Liver (tissue), 9 donors: ENCODE results near the gene WDR90. TPM values are rescaled to one million over a fixed set of nuclear protein-coding genes. Genes with fewer than 3 reads are reported as not detected.

ENCODE experiments used
- DNase-seq: peaks from one replicate; pipeline ENCODE4 v3.0.0-alpha.2; 2017; ENCODE audit warnings: low spot score
- H3K27ac ChIP-seq, 2 donors: one replicate each; pipeline ENCODE4 v1.7.0; 2013; ENCODE audit warnings: inconsistent platforms in 2 of 2, low read length in 2 of 2, control low read depth in 1 of 2, low read depth in 1 of 2, mild to moderate bottlenecking in 1 of 2
- H3K27me3 ChIP-seq, 4 donors: one replicate each; pipeline versions ENCODE4 v1.6.1 to v1.7.0; 2013; ENCODE audit warnings: low read length in 3 of 4, inconsistent platforms in 1 of 4, mild to moderate bottlenecking in 1 of 4, moderate library complexity in 1 of 4; ENCODE audit not compliant: control insufficient read depth in 4 of 4, insufficient read depth in 4 of 4
- H3K36me3 ChIP-seq, 4 donors: one replicate each; pipeline versions ENCODE4 v1.6.1 to v1.7.0; 2013; ENCODE audit warnings: low read length in 3 of 4, mild to moderate bottlenecking in 3 of 4, low read depth in 1 of 4, moderate library complexity in 1 of 4; ENCODE audit not compliant: control insufficient read depth in 4 of 4, insufficient read depth in 3 of 4
- H3K4me1 ChIP-seq, 4 donors: one replicate each; pipeline versions ENCODE4 v1.6.1 to v1.7.0; 2013; ENCODE audit warnings: low read length in 3 of 4, mild to moderate bottlenecking in 3 of 4, moderate library complexity in 1 of 4; ENCODE audit not compliant: control insufficient read depth in 4 of 4, insufficient read depth in 4 of 4
- H3K4me3 ChIP-seq, 3 donors: one replicate each; pipeline versions ENCODE4 v1.6.1 to v1.7.0; 2013; ENCODE audit warnings: low read length in 3 of 3, control low read depth in 1 of 3, low read depth in 1 of 3, mild to moderate bottlenecking in 1 of 3
- H3K9ac ChIP-seq, 2 donors: one replicate each; pipeline ENCODE4 v1.7.0; 2013; ENCODE audit warnings: low read length in 2 of 2, mild to moderate bottlenecking in 2 of 2, moderate library complexity in 2 of 2, control low read depth in 1 of 2, low read depth in 1 of 2
- H3K9me3 ChIP-seq, 4 donors: one replicate each; pipeline versions ENCODE4 v1.6.1 to v1.7.0; 2013; ENCODE audit warnings: low read length in 3 of 4; ENCODE audit not compliant: control insufficient read depth in 4 of 4
- ATF3 ChIP-seq: IDR thresholded peaks from 2 replicates; pipeline ENCODE4 v1.6.1; 2016; ENCODE audit warnings: antibody characterized with exemption
- CTCF ChIP-seq: fragments of 150-350 bp; IDR thresholded peaks from 2 replicates; pipeline ENCODE4 v1.5.1; 2017; ENCODE audit warnings: improper control_type of control experiment, low read depth, low read length; ENCODE audit not compliant: missing input control
- EGR1 ChIP-seq, 2 donors: IDR thresholded peaks; 2 replicates each; pipeline ENCODE4 v1.6.1; 2016 to 2018; ENCODE audit warnings: antibody characterized with exemption in 2 of 2, low read depth in 2 of 2
- FOXA1 ChIP-seq: IDR thresholded peaks from 2 replicates; pipeline ENCODE4 v1.6.1; 2016; ENCODE audit warnings: antibody characterized with exemption
- FOXA2 ChIP-seq: IDR thresholded peaks from 2 replicates; pipeline ENCODE4 v1.6.1; 2016; ENCODE audit warnings: antibody characterized with exemption
- GABPA ChIP-seq, 2 donors: IDR thresholded peaks in 1 of 2; conservative IDR thresholded peaks in 1 of 2; 2 replicates each; pipeline ENCODE4 v1.6.1; 2016; ENCODE audit warnings: antibody characterized with exemption in 2 of 2, mild to moderate bottlenecking in 1 of 2, moderate library complexity in 1 of 2
- HNF4A ChIP-seq, 2 donors: conservative IDR thresholded peaks; 2 replicates each; pipeline ENCODE4 v1.6.1; 2016; ENCODE audit warnings: antibody characterized with exemption in 2 of 2, mild to moderate bottlenecking in 2 of 2
- HNF4G ChIP-seq: IDR thresholded peaks from 2 replicates; pipeline ENCODE4 v1.6.1; 2016; ENCODE audit warnings: antibody characterized with exemption
- JUND ChIP-seq, 2 donors: IDR thresholded peaks; 2 replicates each; pipeline ENCODE4 v1.6.1; 2016; ENCODE audit warnings: antibody characterized with exemption in 2 of 2
- MAX ChIP-seq: IDR thresholded peaks from 2 replicates; pipeline ENCODE4 v1.6.1; 2016; ENCODE audit warnings: antibody characterized with exemption
- NR2F2 ChIP-seq: IDR thresholded peaks from 2 replicates; pipeline ENCODE4 v1.6.1; 2016; ENCODE audit warnings: antibody characterized with exemption
- RAD21 ChIP-seq, 2 donors: IDR thresholded peaks; 2 replicates each; pipeline ENCODE4 v1.6.1; 2016; ENCODE audit warnings: antibody characterized with exemption in 2 of 2, mild to moderate bottlenecking in 2 of 2
- REST ChIP-seq: IDR thresholded peaks from 2 replicates; pipeline ENCODE4 v1.6.1; 2016; ENCODE audit warnings: antibody characterized with exemption, mild to moderate bottlenecking
- RXRA ChIP-seq, 2 donors: IDR thresholded peaks; 2 replicates each; pipeline ENCODE4 v1.6.1; 2017 to 2018; ENCODE audit warnings: antibody characterized with exemption in 2 of 2, mild to moderate bottlenecking in 1 of 2
- SP1 ChIP-seq: IDR thresholded peaks from 2 replicates; pipeline ENCODE4 v1.6.1; 2018; ENCODE audit warnings: antibody characterized with exemption, mild to moderate bottlenecking
- TAF1 ChIP-seq: conservative IDR thresholded peaks from 2 replicates; pipeline ENCODE4 v1.6.1; 2016; ENCODE audit warnings: antibody characterized with exemption, mild to moderate bottlenecking
- YY1 ChIP-seq: IDR thresholded peaks from 2 replicates; pipeline ENCODE4 v1.6.1; 2016; ENCODE audit warnings: antibody characterized with exemption, mild to moderate bottlenecking
- ZBTB33 ChIP-seq: IDR thresholded peaks from 2 replicates; pipeline ENCODE4 v1.6.1; 2016; ENCODE audit warnings: antibody characterized with exemption
- whole genome bisulfite sequencing: extraction: QIAGEN DNeasy Blood & Tissue Kit; methylation state at CpG from one replicate; pipeline ENCODE4 v1.1.7; 2013; 5-methylcytosine and 5-hydroxymethylcytosine counted together
- polyA plus RNA-seq, 2 donors: library from polyadenylated mRNA; stranded (reverse) in 1 of 2; unstranded in 1 of 2; fragments of 200-250 nt in 1 of 2; fragments of >200 nt in 1 of 2; fragmentation: Nextera tagmentation in 1 of 2; extraction: Ambion mirVana in 1 of 2; gene quantifications; one replicate each; pipeline versions ENCODE4 v1.2.1 to v1.2.3, GENCODE V29; 2013 to 2015
- total RNA-seq, 2 donors: library from RNA; depleted of rRNA; stranded (reverse); fragments of >200 nt; gene quantifications; one replicate each; pipeline ENCODE4 v1.2.3, GENCODE V29; 2014
- donor health status: healthy.
- donor health status: healthy.
- donor health status: healthy.
- donor health status: healthy.
- donor health status: healthy.

WDR90 gene
- total and polyA plus RNA-seq, 4 donors, result 4.7 to 13.4 (median 7.9) TPM

- H3K27me3 ChIP-seq, result no peaks in the 10 kb centered on the region
- peaks cover 11 to 31% (median 26%) of the 10 kb centered on the region in 4 donors for H3K4me1 ChIP-seq
- peaks cover 0 to 12% (median 5%) of the 10 kb centered on the region in 4 donors for H3K36me3 ChIP-seq
- no peak overlapping the region for H3K27ac ChIP-seq
- H3K9me3 ChIP-seq, result no peaks in the 10 kb centered on the region
- WGBS, result 90% methylated on average over 10 of the region's 10 CpGs
- TF ChIP-seq FOXA2, result no peak
- TF ChIP-seq HNF4G, result no peak
- TF ChIP-seq GABPA (IDR thresholded peaks at IDR 0.05 in 1 of 2, conservative IDR thresholded peaks at IDR 0.05 in 1 of 2), result no peak
- no peak for TF ChIP-seq SP1
- TF ChIP-seq FOXA1, result no peak
- no peak for TF ChIP-seq CTCF
- TF ChIP-seq EGR1 (IDR thresholded peaks at IDR 0.05; ENCODE audit: low read depth in 2 of 2), result no peak
- no peak for TF ChIP-seq RAD21 (IDR thresholded peaks at IDR 0.05)
- TF ChIP-seq HNF4A (conservative IDR thresholded peaks at IDR 0.05), result no peak
- TF ChIP-seq TAF1, result no peak
- no peak for TF ChIP-seq REST
- no peak for TF ChIP-seq ATF3
- TF ChIP-seq ZBTB33, result no peak
- TF ChIP-seq NR2F2, result no peak
- no peak for TF ChIP-seq RXRA (IDR thresholded peaks at IDR 0.05)
- no peak for TF ChIP-seq YY1
- TF ChIP-seq MAX, result no peak
- no peak for TF ChIP-seq JUND (IDR thresholded peaks at IDR 0.05)
- no peak for DNase-seq
- H3K4me3 ChIP-seq, result no peak overlapping the region
- H3K9ac ChIP-seq, result no peak overlapping the region
These were observed 24.6 kb upstream of the WDR90 start for GRCh38 chr16:624526-625070.
